Stimulated activated CD4-positive, alpha-beta T cell treated with anti-CD3 and anti-CD28 coated beads, Interleukin-15, amount 100 ng/mL, for 24 hours (primary cell): ENCODE data around the gene CHRND.
A peak's percentile ranks its signal among the peaks of the same experiment; 100 is the strongest.

Experiments
- DNase-seq: peaks from one replicate; pipeline ENCODE4 v3.0.0-alpha.2; 2020

CHRND gene

GRCh38 chr2:232504438-232504837 is 21.5 kb upstream of the CHRND start:
- no peak for DNase-seq

DNA sequence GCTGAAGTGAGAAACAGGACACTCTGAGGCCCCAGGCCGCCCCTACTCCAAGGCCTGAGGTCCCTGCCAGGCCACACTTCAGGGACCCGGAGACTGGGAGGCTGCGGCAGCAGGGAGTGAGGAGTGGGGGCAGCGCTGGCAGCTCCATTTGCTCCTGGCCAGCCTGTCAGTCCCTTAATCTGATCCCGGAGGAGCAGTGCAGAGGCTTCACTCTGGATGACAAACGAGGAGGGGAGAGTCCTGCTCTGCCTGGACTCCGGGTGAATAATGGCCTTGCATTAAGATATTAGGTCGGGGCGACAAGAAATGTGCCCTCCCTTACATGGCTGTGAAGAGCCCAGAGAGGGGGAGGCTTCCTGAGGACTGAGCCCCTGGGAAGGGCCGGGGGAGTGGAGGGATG is 20.1 kb upstream of the CHRND start:
- no peak for DNase-seq

GRCh38 chr2:232506709-232507108 is 19.3 kb upstream of the CHRND start:
- no peak for DNase-seq

DNA sequence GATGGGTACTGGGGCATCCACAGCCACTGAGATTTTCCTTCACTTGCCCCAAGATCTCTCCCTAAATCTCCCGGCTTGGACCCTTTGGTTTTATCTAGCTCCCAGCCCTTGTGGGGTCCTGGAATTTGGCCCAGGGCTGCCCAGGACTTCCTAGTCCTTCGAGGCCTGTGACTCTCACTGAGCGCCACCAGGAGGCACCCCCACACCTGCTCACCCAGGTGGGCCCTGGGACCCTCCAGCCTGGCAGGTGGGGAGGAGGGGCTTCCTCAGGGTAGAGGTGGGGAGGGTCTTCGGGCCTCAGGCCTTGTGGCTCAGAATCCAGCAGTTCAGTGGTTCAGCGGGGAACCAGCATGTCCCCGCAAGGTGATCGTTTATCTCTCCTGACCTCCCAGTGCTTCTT is 17.7 kb upstream of the CHRND start:
- no peak for DNase-seq

DNA sequence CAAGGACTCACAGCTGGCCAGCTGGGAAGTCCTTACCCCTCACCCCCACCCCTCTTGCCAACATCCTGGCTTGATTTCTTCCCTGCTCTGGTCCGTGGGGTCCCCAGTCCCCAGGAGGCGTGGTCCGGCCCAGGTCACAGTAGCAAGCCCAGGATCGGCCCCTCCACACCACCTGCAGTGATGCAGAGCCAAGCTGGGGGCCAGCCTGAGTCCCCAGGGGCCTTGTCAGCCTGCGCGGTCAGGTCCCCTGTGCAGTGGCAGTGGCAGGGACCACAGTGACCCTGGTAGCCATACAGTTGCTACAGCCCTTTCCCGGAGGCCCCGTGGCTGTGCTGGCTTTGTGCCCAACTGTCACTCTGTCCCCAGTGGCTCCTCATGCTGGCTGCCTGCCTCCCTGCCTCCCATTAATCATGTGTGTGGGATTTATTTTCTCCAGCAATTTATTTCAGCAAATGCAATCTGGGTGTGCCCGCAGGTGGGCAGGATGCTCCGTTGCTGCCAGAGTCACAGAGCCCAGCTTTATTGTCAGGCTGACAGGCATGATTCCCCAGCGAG is 14.5 kb upstream of the CHRND start:
- DNase-seq: no peak

DNA sequence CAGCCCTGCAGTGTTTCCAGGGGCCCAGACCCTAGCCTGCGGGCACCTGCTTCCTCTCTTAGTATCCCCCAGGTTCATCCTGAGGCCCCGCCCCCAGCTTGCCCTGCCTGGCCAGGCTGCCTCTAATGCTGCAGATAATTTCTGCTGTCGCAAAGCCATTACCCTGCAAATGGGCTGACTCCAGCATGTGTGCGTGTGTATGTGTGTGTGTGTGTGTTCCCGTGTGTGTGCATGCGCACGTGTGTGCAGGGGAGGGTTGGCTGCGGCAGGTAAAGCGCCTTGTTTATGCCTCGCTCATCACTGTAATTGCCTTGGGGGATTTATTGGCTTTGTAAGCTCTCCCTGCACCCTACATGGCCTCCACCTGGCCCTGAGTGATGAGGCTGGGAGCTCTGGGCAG is 13.4 kb upstream of the CHRND start:
- no peak for DNase-seq

DNA sequence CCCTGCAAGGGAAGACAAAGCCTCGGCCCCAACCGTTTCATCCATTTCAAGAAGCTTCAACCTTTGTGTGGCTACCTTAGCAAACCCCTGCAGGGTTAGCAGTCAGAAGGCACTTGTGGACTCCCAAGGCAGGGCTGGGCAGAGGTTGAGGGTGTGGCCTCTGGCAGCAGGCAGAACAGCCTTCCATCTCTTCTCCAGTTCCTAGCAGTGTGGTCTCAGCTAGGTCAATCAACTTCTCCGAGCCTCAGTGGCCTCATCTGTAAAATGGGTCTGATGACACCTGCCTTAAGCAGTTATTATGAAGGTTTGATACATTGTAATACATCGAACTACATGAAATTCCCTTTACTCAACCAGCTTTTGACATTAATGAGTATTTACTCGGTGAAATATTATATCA is 12.6 kb upstream of the CHRND start:
- no peak for DNase-seq

DNA sequence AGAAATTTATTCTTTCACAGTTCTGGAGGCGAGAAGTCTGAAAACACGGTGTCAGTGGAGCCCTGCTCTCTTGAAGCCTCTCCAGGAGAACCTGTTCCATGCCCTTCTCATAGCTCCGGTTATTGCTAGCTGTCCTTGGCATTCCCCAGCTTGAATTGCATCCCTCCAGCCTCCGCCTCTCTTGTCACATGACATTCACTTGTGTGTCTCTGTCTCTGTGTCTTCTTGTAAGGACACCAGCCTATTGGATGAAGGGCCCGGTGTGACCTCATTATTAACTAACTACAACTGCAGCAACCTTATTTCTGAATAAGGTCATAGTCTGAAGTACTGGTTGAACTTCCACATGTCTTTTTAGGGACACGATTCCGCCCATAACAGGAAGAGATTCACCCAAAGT is 10.3 kb upstream of the CHRND start:
- DNase-seq: no peak

DNA sequence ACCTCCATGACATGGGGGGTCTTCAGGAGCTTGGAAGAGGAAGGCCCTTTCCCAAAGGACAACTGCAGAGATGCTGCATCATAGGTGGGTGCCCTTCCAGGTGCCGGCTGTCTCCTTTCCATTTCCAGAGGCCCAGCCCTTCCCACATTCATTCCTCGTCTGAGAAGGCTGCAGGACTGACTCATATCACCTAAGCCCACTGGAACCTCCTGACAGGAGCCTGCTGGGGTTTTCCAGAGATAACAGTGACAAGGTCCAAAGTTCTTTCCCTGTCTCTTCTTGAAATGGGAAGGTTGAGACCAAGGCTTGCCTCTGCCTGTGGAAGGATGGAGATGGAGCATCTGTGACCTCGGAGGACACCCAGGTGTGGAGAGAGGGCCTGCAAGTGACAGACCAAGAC is 9.4 kb upstream of the CHRND start:
- no peak for DNase-seq

DNA sequence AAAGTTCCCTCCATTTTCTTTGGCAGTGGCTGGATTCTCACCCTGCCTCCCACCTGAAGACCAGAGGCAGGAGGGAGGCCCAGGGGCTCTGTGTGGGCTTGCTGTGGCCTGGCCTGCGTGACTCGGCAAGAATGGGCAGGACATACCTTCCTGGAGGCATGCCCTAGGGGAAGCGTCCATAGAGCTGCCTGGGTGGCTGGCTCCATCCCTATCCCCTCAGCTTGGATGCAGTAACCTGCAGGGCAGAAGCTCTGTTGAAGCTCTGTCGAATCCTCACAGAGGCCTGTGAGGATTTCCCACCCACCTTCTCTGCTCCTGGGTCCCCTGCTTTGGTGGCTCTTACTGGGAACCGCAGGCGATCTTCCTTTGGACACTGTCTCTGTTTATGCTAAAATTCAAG is 7.1 kb upstream of the CHRND start:
- DNase-seq: no peak

GRCh38 chr2:232519581-232520438 is 6.2 kb upstream of the CHRND start, which contains the start of gene PRSS56:
TSS of gene PRSS56 (plus strand) at chr2:232520388. CDS start at chr2:232520599, 211 bp downstream.
- DNase-seq: no peak

DNA sequence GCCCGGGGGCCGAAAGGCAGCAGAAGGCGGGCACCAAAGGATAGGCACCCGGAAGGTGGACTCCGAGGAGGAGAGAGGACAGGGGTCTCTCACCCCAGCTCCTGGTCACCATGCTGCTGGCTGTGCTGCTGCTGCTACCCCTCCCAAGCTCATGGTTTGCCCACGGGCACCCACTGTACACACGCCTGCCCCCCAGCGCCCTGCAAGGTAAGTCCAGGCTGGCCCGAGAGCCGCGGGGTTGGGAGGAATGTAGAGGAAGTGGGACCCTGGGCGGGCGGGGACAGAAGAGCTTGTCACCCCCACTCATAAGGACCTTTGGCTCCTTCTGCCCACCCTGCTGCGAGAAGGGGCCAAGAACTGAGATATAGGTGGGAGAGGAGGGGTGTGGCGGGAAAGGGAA is 5.5 kb upstream of the CHRND start:
- DNase-seq: no peak

GRCh38 chr2:232521098-232521497 is 4.9 kb upstream of the CHRND start:
- no peak for DNase-seq

DNA sequence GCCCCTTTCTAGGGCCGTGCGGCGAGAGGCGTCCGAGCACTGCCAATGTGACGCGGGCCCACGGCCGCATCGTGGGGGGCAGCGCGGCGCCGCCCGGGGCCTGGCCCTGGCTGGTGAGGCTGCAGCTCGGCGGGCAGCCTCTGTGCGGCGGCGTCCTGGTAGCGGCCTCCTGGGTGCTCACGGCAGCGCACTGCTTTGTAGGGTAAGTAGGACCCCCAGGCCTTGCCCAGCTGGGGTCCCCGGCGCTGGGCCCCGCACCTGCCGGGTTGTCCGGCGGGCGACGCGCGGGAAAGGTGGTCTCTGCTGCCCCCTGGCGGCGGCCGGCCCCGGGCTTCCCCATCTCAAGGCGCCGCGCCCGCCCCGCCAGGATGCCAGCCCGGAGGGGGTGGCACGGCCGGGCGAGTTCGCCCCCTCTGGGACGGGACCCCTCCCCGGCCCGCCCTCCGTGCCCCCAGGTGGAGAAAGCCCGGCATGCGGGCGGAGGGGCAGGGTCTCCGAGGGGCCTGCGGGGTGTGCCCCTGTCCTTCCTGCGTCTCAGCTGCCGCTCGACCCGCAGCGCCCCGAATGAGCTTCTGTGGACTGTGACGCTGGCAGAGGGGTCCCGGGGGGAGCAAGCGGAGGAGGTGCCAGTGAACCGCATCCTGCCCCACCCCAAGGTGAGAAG is 3.9 kb upstream of the CHRND start:
- DNase-seq: peak; percentile 78

GRCh38 chr2:232522623-232523401 is 3.1 kb upstream of the CHRND start:
- DNase-seq: no peak

DNA sequence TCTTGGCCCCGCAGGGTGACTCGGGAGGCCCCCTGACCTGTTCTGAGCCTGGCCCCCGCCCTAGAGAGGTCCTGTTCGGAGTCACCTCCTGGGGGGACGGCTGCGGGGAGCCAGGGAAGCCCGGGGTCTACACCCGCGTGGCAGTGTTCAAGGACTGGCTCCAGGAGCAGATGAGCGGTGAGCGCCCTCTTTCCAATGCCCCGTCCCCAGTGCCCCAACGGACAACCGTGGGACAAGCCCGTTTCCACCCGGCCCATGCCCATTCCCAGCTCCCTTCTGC is 2.6 kb upstream of the CHRND start:
- DNase-seq: no peak

DNA sequence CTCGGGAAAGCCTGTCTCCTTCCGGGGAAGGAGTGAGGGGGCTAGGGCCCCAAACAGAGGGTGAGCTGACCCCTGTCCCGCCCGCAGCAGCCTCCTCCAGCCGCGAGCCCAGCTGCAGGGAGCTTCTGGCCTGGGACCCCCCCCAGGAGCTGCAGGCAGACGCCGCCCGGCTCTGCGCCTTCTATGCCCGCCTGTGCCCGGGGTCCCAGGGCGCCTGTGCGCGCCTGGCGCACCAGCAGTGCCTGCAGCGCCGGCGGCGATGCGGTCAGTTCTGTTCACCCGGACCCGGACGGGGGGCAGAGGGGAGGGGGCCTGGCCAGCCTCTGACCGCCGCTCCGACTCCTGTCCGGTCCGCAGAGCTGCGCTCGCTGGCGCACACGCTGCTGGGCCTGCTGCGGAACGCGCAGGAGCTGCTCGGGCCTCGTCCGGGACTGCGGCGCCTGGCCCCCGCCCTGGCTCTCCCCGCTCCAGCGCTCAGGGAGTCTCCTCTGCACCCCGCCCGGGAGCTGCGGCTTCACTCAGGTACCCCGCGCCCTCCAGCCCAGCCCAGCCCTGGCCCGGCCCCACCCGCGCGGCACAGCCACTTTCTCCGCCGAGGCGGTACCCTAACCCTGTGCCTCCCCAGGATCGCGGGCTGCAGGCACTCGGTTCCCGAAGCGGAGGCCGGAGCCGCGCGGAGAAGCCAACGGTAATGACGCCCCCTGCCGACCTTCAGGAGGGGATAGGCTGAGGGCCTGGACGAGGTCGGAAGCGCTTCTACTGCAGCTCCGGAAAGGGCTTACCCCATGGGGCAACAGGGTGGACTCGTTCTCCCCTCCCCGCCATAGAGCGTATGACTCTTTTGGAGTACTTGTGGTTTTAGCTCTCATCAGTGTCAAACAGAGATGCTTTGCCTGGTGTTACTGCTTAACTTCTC is 2.0 kb upstream of the CHRND start:
- peak; percentile 69 for DNase-seq

- no peak for DNase-seq
Observed at GRCh38 chr2:232524771-232525170, 1.2 kb upstream of the CHRND start.

- no peak for DNase-seq
Observed at GRCh38 chr2:232525199-232525598, 761 bp upstream of the CHRND start.

GRCh38 chr2:232526372-232526941 is 497 bp downstream of the CHRND start:
- DNase-seq: no peak

DNA sequence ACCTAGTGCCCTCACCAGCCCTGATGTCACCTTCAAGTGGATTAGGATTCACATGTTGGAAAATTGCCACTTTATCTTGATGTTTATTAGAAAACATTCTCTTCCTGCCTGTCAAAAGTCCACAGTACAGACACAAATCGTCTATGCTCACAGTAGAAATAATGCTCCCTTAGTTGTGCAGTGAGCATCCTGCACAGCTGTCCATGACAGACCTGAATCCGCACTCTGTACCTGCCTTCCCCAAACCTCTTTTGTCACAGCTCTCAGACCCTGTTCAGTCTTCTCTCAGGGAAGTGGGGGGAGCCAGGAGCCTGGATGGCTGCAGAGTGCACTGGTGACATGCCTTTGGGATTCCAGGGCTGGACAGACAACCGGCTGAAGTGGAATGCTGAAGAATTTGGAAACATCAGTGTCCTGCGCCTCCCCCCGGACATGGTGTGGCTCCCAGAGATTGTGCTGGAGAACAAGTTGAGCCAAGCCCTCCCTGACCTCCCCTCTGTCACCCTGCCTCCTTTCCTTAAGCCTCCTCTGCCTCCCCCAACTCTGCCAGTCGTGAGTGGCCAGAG is 2.0 kb downstream of the CHRND start:
- DNase-seq: no peak
